Measurements from ENCODE around the gene RASL10A. TPM values are rescaled to one million over a fixed set of nuclear protein-coding genes. Genes with fewer than 3 reads are reported as not detected.

The RASL10A gene
- total and polyA plus RNA-seq, 4 experiments from 2014 or later = 0.36 to 0.79 TPM; not detected in 2

GRCh38 chr22:29342577-29343312, 27.2 kb upstream of the RASL10A start:
- intact Hi-C loops (cut with micrococcal nuclease) = no loop called here
- Histone ChIP-seq H3K27me3 (ENCODE audit: insufficient read depth, low read length) (no peaks in the 10 kb centered on the region), H3K4me3 (ENCODE audit: low read length in 2 of 2) (no peak overlapping the region), H3K4me1 (ENCODE audit: insufficient read depth, low read length) (no peaks in the 10 kb centered on the region), H3K36me3 (ENCODE audit: insufficient read depth, low read length) (peaks cover 78% of the 10 kb centered on the region), H3K9me3 (ENCODE audit: control insufficient read depth in 1 of 2, low read length in 2 of 2) (no peaks in the 10 kb centered on the region), H3K27ac (ENCODE audit: low read depth, low read length) (no peak overlapping the region)
- H3K9me3 Mint-ChIP-seq = no peaks in the 10 kb centered on the region
- ChIA-PET POLR2A (ENCODE audit: partially characterized antibody) (no interaction called here), CTCF (ENCODE audit: partially characterized antibody) (no interaction called here)
- no peak overlapping the region for H3K4me3 Mint-ChIP-seq
- H3K27ac Mint-ChIP-seq = peak overlapping the region in 2 of 7 donors; percentile 37 to 46
- H3K27me3 Mint-ChIP-seq = no peaks in the 10 kb centered on the region
- H3K36me3 Mint-ChIP-seq = peaks cover 50 to 92% of the 10 kb centered on the region in 2 donors
- peaks cover 0 to 3% (median 0%) of the 10 kb centered on the region in 4 donors for H3K4me1 Mint-ChIP-seq
- no peak for DNase-seq

DNA sequence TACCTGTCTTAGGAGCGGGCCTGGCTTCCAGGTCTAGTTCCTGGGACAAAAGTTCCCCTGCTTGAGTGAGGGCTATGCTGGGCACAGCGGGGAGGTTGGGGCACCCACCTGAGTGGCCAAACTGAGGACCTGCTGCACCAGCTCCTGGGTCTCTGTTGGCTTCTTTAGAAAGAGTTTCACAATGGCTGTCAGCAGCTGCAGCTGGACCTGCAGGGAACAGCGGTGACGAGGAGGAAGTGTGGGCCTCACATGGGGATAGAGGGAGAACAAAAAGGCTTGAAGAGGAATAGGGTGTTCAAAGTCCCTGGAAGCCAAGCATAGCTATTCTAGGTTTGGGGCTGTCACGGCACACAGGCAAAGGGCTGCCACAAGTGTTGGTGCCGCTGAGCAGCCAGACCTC, 26.7 kb upstream of the RASL10A start:
- no peaks in the 10 kb centered on the region for H3K27me3 ChIP-seq (ENCODE audit: insufficient read depth, low read length)
- ChIA-PET POLR2A (ENCODE audit: partially characterized antibody) (no interaction called here), CTCF (ENCODE audit: partially characterized antibody) (no interaction called here)
- no peaks in the 10 kb centered on the region for H3K9me3 Mint-ChIP-seq
- no peaks in the 10 kb centered on the region for H3K4me1 ChIP-seq (ENCODE audit: insufficient read depth, low read length)
- H3K4me3 ChIP-seq (ENCODE audit: low read length in 2 of 2) = no peak overlapping the region
- H3K27me3 Mint-ChIP-seq = no peaks in the 10 kb centered on the region
- no peak overlapping the region for H3K4me3 Mint-ChIP-seq
- peaks cover 45 to 92% of the 10 kb centered on the region in 2 donors for H3K36me3 Mint-ChIP-seq
- no peak overlapping the region for H3K27ac ChIP-seq (ENCODE audit: low read depth, low read length)
- no peak for DNase-seq
- peaks cover 0 to 3% (median 0%) of the 10 kb centered on the region in 4 donors for H3K4me1 Mint-ChIP-seq
- intact Hi-C loops (cut with micrococcal nuclease) = no loop called here
- H3K9me3 ChIP-seq (ENCODE audit: control insufficient read depth in 1 of 2, low read length in 2 of 2) = no peaks in the 10 kb centered on the region
- H3K27ac Mint-ChIP-seq = no peak overlapping the region
- H3K36me3 ChIP-seq (ENCODE audit: insufficient read depth, low read length) = peaks cover 78% of the 10 kb centered on the region

GRCh38 chr22:29341849-29342127, 26.3 kb upstream of the RASL10A start:
- no peaks in the 10 kb centered on the region for H3K27me3 Mint-ChIP-seq
- H3K4me3 Mint-ChIP-seq = no peak overlapping the region
- H3K36me3 ChIP-seq (ENCODE audit: insufficient read depth, low read length) = peaks cover 78% of the 10 kb centered on the region
- H3K27me3 ChIP-seq (ENCODE audit: insufficient read depth, low read length) = no peaks in the 10 kb centered on the region
- intact Hi-C loops (cut with micrococcal nuclease) = no loop called here
- no peak for DNase-seq
- ChIA-PET CTCF (ENCODE audit: partially characterized antibody) (no interaction called here), POLR2A (ENCODE audit: partially characterized antibody) (no interaction called here)
- H3K4me1 Mint-ChIP-seq = peaks cover 0 to 3% (median 0%) of the 10 kb centered on the region in 4 donors
- no peaks in the 10 kb centered on the region for H3K4me1 ChIP-seq (ENCODE audit: insufficient read depth, low read length)
- no peak overlapping the region for H3K4me3 ChIP-seq (ENCODE audit: low read length in 2 of 2)
- peaks cover 45 to 92% of the 10 kb centered on the region in 2 donors for H3K36me3 Mint-ChIP-seq
- no peaks in the 10 kb centered on the region for H3K9me3 ChIP-seq (ENCODE audit: control insufficient read depth in 1 of 2, low read length in 2 of 2)
- H3K27ac Mint-ChIP-seq = no peak overlapping the region
- no peaks in the 10 kb centered on the region for H3K9me3 Mint-ChIP-seq
- no peak overlapping the region for H3K27ac ChIP-seq (ENCODE audit: low read depth, low read length)

DNA sequence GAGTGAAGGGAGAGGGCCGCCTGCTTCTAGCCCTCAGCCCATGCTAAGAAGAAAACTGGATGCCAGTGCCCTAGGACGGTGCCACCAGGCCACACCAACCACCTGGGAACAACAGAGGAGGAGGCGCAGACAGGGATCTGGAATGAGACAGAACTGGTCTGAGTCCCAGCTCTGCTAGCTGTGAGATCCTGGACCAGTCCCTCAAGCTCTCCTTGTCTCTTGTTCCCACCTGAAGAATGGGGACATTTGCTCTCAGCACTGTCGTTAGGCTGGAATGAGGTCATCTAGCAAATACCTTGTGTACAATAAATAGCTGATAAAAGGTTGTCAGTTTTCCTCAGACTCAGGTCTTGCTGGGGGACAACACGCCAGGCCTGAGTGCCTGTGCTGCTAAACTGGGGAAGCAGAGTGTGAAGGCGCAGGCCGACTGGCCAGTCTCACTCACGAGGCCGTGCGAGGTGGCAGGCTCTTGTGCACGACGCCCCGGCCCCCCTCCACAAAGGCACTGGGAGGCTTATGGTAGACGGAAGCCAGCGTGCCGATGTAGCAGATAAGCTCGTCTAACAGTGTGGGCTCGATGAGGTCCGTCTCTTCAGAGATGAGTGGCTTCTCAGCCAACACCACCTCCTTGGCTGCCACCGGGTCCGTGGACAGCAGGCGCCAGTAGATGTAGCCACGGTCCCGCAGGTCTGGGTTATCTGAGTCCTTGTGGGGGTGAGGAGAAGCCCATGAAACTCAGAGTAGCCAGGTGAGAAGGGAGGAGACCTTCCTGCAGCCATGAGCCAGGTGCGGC, 25.8 kb upstream of the RASL10A start:
- H3K9me3 Mint-ChIP-seq = peaks cover 0 to 1% (median 0%) of the 10 kb centered on the region in 8 donors
- Histone ChIP-seq H3K36me3 (ENCODE audit: insufficient read depth, low read length) (peaks cover 75% of the 10 kb centered on the region), H3K9me3 (ENCODE audit: control insufficient read depth in 1 of 2, low read length in 2 of 2) (no peaks in the 10 kb centered on the region), H3K4me1 (ENCODE audit: insufficient read depth, low read length) (no peaks in the 10 kb centered on the region), H3K27me3 (ENCODE audit: insufficient read depth, low read length) (no peaks in the 10 kb centered on the region), H3K4me3 (ENCODE audit: low read length in 2 of 2) (no peak overlapping the region), H3K27ac (ENCODE audit: low read depth, low read length) (no peak overlapping the region)
- ChIA-PET POLR2A (ENCODE audit: partially characterized antibody) (no interaction called here), CTCF (ENCODE audit: partially characterized antibody) (interaction anchor here (1.1 kb wide), 1 partner anchor 284 kb away, joined by 3 read pairs; no protein-coding TSS in a partner anchor)
- H3K36me3 Mint-ChIP-seq = peaks cover 44 to 90% of the 10 kb centered on the region in 2 donors
- H3K27ac Mint-ChIP-seq = peak overlapping the region in 1 of 7 donors; percentile 36
- no peak for DNase-seq
- intact Hi-C loops (cut with micrococcal nuclease) = no loop called here
- H3K4me1 Mint-ChIP-seq = peaks cover 0 to 3% (median 0%) of the 10 kb centered on the region in 4 donors
- H3K27me3 Mint-ChIP-seq = no peaks in the 10 kb centered on the region
- no peak overlapping the region for H3K4me3 Mint-ChIP-seq

- peaks cover 0 to 3% (median 0%) of the 10 kb centered on the region in 4 donors for H3K4me1 Mint-ChIP-seq
- Histone ChIP-seq H3K36me3 (ENCODE audit: insufficient read depth, low read length) (peaks cover 74% of the 10 kb centered on the region), H3K4me3 (ENCODE audit: low read length in 2 of 2) (no peak overlapping the region), H3K9me3 (ENCODE audit: control insufficient read depth in 1 of 2, low read length in 2 of 2) (no peaks in the 10 kb centered on the region), H3K27ac (ENCODE audit: low read depth, low read length) (no peak overlapping the region), H3K4me1 (ENCODE audit: insufficient read depth, low read length) (no peaks in the 10 kb centered on the region), H3K27me3 (ENCODE audit: insufficient read depth, low read length) (no peaks in the 10 kb centered on the region)
- H3K27ac Mint-ChIP-seq = no peak overlapping the region
- H3K36me3 Mint-ChIP-seq = peaks cover 44 to 91% of the 10 kb centered on the region in 2 donors
- POLR2A ChIA-PET (ENCODE audit: partially characterized antibody) = no interaction called here
- H3K27me3 Mint-ChIP-seq = no peaks in the 10 kb centered on the region
- intact Hi-C loops (cut with micrococcal nuclease) = no loop called here
- no peak overlapping the region for H3K4me3 Mint-ChIP-seq
- DNase-seq = no peak
- CTCF ChIA-PET (ENCODE audit: partially characterized antibody) = interaction anchor here (1.1 kb wide), 1 partner anchor 285 kb away, joined by 3 read pairs; no protein-coding TSS in a partner anchor
- H3K9me3 Mint-ChIP-seq = peaks cover 0 to 2% (median 0%) of the 10 kb centered on the region in 8 donors
These were observed 25.1 kb upstream of the RASL10A start for GRCh38 chr22:29340566-29340965.

- Histone ChIP-seq H3K27me3 (ENCODE audit: insufficient read depth, low read length) (no peaks in the 10 kb centered on the region), H3K4me3 (ENCODE audit: low read length in 2 of 2) (no peak overlapping the region), H3K9me3 (ENCODE audit: control insufficient read depth in 1 of 2, low read length in 2 of 2) (no peaks in the 10 kb centered on the region), H3K36me3 (ENCODE audit: insufficient read depth, low read length) (peaks cover 78% of the 10 kb centered on the region), H3K27ac (ENCODE audit: low read depth, low read length) (no peak overlapping the region), H3K4me1 (ENCODE audit: insufficient read depth, low read length) (no peaks in the 10 kb centered on the region)
- POLR2A ChIA-PET (ENCODE audit: partially characterized antibody) = no interaction called here
- Mint-ChIP-seq H3K4me1 (peaks cover 0 to 3% (median 0%) of the 10 kb centered on the region in 4 donors), H3K27me3 (no peaks in the 10 kb centered on the region), H3K36me3 (peaks cover 44 to 90% of the 10 kb centered on the region in 2 donors), H3K27ac (peak overlapping the region in 1 of 7 donors; percentile 80), H3K4me3 (no peak overlapping the region), H3K9me3 (peaks cover 0 to 2% (median 0%) of the 10 kb centered on the region in 8 donors)
- no peak for DNase-seq
- CTCF ChIA-PET (ENCODE audit: partially characterized antibody) = no interaction called here
- intact Hi-C loops (cut with micrococcal nuclease) = no loop called here
These were observed 24.1 kb upstream of the RASL10A start for GRCh38 chr22:29339381-29340235.

DNA sequence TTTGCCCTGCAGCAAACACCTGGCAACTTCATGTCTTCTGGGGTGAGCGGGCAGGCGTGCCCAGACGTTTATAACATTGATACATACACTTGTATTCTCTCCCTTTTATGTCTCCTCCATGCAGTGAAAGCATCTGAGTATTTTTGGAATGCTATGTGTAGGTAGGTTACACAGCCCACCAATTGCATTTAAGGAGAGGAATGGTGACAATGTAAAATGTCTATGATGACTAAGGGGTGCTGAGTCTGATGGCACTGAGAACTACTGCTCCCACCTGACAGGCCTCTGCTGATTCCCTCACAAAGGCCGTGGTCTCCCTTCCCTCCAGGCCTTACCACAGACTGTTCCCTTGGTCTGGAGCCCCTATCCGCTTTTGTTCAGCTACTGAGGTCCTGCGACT, 22.9 kb upstream of the RASL10A start:
- Histone ChIP-seq H3K27ac (ENCODE audit: low read depth, low read length) (no peak overlapping the region), H3K9me3 (ENCODE audit: control insufficient read depth in 1 of 2, low read length in 2 of 2) (no peaks in the 10 kb centered on the region), H3K4me3 (ENCODE audit: low read length in 2 of 2) (no peak overlapping the region), H3K4me1 (ENCODE audit: insufficient read depth, low read length) (no peaks in the 10 kb centered on the region), H3K36me3 (ENCODE audit: insufficient read depth, low read length) (peaks cover 76% of the 10 kb centered on the region), H3K27me3 (ENCODE audit: insufficient read depth, low read length) (no peaks in the 10 kb centered on the region)
- peaks cover 0 to 3% (median 0%) of the 10 kb centered on the region in 4 donors for H3K4me1 Mint-ChIP-seq
- H3K4me3 Mint-ChIP-seq = no peak overlapping the region
- H3K27me3 Mint-ChIP-seq = no peaks in the 10 kb centered on the region
- POLR2A ChIA-PET (ENCODE audit: partially characterized antibody) = no interaction called here
- peaks cover 48 to 87% of the 10 kb centered on the region in 2 donors for H3K36me3 Mint-ChIP-seq
- H3K9me3 Mint-ChIP-seq = peaks cover 0 to 2% (median 0%) of the 10 kb centered on the region in 8 donors
- H3K27ac Mint-ChIP-seq = no peak overlapping the region
- CTCF ChIA-PET (ENCODE audit: partially characterized antibody) = no interaction called here
- no peak for DNase-seq
- intact Hi-C loops (cut with micrococcal nuclease) = no loop called here
